ENCODE results near the gene KLF15.

DNA sequence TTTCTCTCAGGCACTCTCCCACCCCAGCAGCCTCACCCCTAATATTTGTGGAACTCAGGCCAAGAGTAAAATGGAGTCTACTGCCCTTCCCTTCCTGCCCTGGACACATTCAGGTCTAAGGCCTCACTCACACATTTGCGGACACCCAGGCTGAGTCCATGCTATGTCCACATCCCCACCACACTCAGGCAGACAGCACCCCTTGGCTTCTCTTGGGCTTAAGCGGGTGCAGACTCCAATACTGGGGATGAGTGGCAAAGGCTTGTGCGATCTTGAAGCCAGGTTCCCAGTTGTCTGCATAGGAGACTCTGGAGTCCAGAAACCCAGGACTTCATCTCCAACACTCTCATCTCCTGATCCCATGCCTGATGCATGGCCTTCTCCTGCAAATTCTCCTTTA lies 20.0 kb upstream of the KLF15 start:
- TF ChIP-seq POLR2AphosphoS5 (IDR thresholded peaks at IDR 0.05; ENCODE audit: low read depth, low read length): no peak
- no peak for TF ChIP-seq POLR2A (IDR thresholded peaks at IDR 0.05; ENCODE audit: low read depth, low read length)
- no peak for TF ChIP-seq TAF1 (IDR thresholded peaks at IDR 0.05; ENCODE audit: low read depth, low read length)
- no peak for TF ChIP-seq SPI1 (IDR thresholded peaks at IDR 0.05; ENCODE audit: low read depth, low read length)
- no peak for TF ChIP-seq POU2F2 (IDR thresholded peaks at IDR 0.05; ENCODE audit: low read depth, low read length)
